ENCODE data around the gene CPEB2. TPM values are rescaled to one million over a fixed set of nuclear protein-coding genes. Genes with fewer than 3 reads are reported as not detected.

CPEB2 gene
- total RNA-seq, 1 donor from 2014 or later = 7.2 TPM

GRCh38 chr4:15003401-15003890, 1.2 kb downstream of the CPEB2 start:
- H3K9me3 Mint-ChIP-seq = no peaks in the 10 kb centered on the region
- H3K4me1 Mint-ChIP-seq = peaks cover 23% of the 10 kb centered on the region
- H3K27ac Mint-ChIP-seq = peak overlapping the region; percentile 71
- TF ChIP-seq, protein P1, sequence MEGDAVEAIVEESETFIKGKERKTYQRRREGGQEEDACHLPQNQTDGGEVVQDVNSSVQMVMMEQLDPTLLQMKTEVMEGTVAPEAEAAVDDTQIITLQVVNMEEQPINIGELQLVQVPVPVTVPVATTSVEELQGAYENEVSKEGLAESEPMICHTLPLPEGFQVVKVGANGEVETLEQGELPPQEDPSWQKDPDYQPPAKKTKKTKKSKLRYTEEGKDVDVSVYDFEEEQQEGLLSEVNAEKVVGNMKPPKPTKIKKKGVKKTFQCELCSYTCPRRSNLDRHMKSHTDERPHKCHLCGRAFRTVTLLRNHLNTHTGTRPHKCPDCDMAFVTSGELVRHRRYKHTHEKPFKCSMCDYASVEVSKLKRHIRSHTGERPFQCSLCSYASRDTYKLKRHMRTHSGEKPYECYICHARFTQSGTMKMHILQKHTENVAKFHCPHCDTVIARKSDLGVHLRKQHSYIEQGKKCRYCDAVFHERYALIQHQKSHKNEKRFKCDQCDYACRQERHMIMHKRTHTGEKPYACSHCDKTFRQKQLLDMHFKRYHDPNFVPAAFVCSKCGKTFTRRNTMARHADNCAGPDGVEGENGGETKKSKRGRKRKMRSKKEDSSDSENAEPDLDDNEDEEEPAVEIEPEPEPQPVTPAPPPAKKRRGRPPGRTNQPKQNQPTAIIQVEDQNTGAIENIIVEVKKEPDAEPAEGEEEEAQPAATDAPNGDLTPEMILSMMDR (IDR thresholded peaks at IDR 0.05) = no peak
- ATAC-seq (ENCODE audit: low read depth) = peak; percentile 10
- H3K36me3 Mint-ChIP-seq (ENCODE audit: low read depth) = peaks cover 11% of the 10 kb centered on the region
- intact Hi-C loops (cut with micrococcal nuclease) = loop anchor here (2.0 to 10.0 kb wide), 10 partner anchors 131 to 1391 kb away; partner anchors contain the start of genes CD38, FAM200B and TAPT1
- POLR2A ChIA-PET = interaction anchor here (0.5 to 2.7 kb wide), 10 partner anchors 9 to 1403 kb away, joined by 3 to 14 read pairs (median 4); partner anchors contain the start of genes BOD1L1 and FBXL5
- DNase-seq = peak; percentile 69
- no peaks in the 10 kb centered on the region for H3K27me3 Mint-ChIP-seq
- CTCF ChIA-PET = no interaction called here
- H3K4me3 Mint-ChIP-seq = peak overlapping the region; percentile 93

DNA sequence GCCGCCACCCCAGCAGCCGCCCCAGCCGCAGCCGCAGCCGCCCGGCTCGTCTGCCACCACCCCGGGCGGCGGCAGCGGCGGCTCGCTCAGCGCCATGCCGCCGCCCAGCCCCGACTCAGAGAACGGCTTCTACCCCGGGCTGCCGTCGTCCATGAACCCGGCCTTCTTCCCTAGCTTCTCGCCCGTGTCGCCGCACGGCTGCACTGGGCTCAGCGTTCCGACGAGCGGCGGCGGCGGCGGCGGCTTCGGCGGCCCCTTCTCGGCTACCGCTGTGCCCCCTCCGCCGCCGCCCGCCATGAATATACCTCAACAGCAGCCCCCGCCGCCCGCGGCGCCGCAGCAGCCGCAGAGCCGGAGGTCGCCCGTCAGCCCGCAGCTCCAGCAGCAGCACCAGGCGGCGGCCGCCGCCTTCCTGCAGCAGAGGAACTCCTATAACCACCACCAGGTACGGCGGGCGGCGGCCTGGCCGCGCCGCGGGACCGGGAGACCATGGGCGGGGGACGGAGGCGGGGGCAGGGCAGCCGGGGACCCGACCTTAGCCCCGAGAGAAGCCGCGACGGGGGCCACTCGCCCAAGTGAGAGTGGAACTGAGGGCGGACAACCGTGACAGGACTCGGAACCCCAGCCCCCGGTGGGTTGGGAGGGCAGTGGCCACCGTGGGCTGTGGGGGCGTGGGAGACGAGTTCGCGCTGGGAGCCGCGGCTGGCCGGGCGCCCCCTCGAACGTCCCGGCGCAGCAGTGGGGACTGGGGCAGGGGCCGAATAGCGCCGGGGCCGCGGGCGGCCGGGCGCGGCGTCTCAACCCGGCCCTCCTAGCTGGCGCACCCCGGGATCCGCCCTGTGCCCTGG, 1.8 kb downstream of the CPEB2 start:
- H3K27ac Mint-ChIP-seq = peak overlapping the region; percentile 35
- TF ChIP-seq, protein P1 (IDR thresholded peaks at IDR 0.05) = no peak
- ChIA-PET POLR2A (interaction anchor here (0.7 to 2.7 kb wide), 8 partner anchors 11 to 1399 kb away, joined by 3 to 14 read pairs (median 4); partner anchors contain the start of genes BOD1L1 and FBXL5), CTCF (no interaction called here)
- peak overlapping the region; percentile 93 for H3K4me3 Mint-ChIP-seq
- ATAC-seq (ENCODE audit: low read depth) = no peak
- peaks cover 15% of the 10 kb centered on the region for H3K36me3 Mint-ChIP-seq (ENCODE audit: low read depth)
- intact Hi-C loops (cut with micrococcal nuclease) = loop anchor here (1.0 to 10.0 kb wide), 11 partner anchors 131 to 1392 kb away; partner anchors contain the start of genes CD38, FAM200B and TAPT1
- H3K4me1 Mint-ChIP-seq = peaks cover 23% of the 10 kb centered on the region
- no peaks in the 10 kb centered on the region for H3K9me3 Mint-ChIP-seq
- H3K27me3 Mint-ChIP-seq = no peaks in the 10 kb centered on the region
- DNase-seq = peak; percentile 60

- CTCF ChIA-PET = no interaction called here
- peaks cover 20% of the 10 kb centered on the region for H3K36me3 Mint-ChIP-seq (ENCODE audit: low read depth)
- no peak for ATAC-seq (ENCODE audit: low read depth)
- peaks cover 23% of the 10 kb centered on the region for H3K4me1 Mint-ChIP-seq
- intact Hi-C loops (cut with micrococcal nuclease) = loop anchor here (1.0 to 10.0 kb wide), 7 partner anchors 148 to 1393 kb away; partner anchors contain the start of gene CD38
- H3K27ac Mint-ChIP-seq = peak overlapping the region; percentile 90
- H3K9me3 Mint-ChIP-seq = no peaks in the 10 kb centered on the region
- no peaks in the 10 kb centered on the region for H3K27me3 Mint-ChIP-seq
- H3K4me3 Mint-ChIP-seq = peak overlapping the region; percentile 91
- POLR2A ChIA-PET = interaction anchor here (0.7 to 2.7 kb wide), 6 partner anchors 30 to 1399 kb away, joined by 3 to 14 read pairs (median 4); partner anchors contain the start of gene FBXL5
- TF ChIP-seq, protein P1 (IDR thresholded peaks at IDR 0.05) = no peak
- DNase-seq = peak; percentile 40
These were observed 2.5 kb downstream of the CPEB2 start for GRCh38 chr4:15004739-15005301.

DNA sequence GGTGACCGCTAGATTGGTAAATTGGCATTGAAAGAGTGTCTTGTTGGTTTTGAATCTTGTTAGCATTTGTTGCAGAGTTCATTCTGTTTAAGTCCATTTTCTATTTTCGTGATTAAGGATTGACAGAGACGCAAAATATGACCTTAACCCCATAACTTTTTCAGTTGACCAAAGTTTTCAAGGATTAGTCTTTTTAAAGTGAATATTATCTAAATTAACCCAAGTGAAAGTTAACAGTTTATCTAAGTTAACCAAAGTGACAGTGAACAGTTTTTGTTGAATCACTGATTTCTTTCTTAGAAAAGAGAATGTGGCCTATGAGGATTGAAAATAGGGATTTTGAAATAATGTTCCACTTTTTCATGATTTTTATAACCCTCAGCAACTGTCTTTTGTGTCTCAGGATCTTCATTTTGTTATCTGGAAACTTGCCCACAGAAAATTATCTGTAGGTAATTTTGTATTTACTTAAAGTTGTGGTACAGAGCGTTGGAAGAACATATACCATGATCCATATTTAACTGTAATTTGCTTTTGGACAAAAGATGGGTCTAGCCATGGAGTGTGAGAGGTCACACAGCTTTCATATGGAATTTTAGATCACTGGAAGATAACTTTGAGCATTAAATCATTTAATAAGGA, 3.3 kb downstream of the CPEB2 start:
- DNase-seq (no peak), ATAC-seq (ENCODE audit: low read depth) (no peak)
- Mint-ChIP-seq H3K4me3 (peak overlapping the region; percentile 91), H3K27me3 (no peaks in the 10 kb centered on the region), H3K4me1 (peaks cover 23% of the 10 kb centered on the region), H3K36me3 (ENCODE audit: low read depth) (peaks cover 25% of the 10 kb centered on the region), H3K27ac (peak overlapping the region; percentile 90), H3K9me3 (no peaks in the 10 kb centered on the region)
- intact Hi-C loops (cut with micrococcal nuclease) = loop anchor here (10.0 kb wide), 2 partner anchors 701 to 769 kb away; partner anchors contain the start of gene CD38
- CTCF ChIA-PET = no interaction called here
- POLR2A ChIA-PET = interaction anchor here (0.7 kb wide), 1 partner anchor 677 kb away, joined by 4 read pairs; no protein-coding TSS in a partner anchor
- TF ChIP-seq, protein P1 (IDR thresholded peaks at IDR 0.05) = no peak

Measured in activated B cell treated with CpG ODN at 0.5 μM for 24 hours (primary cell).